Suprapubic skin (tissue), 4 donors: ENCODE results near the gene SEMA5A. TPM values are rescaled to one million over a fixed set of nuclear protein-coding genes. Genes with fewer than 3 reads are reported as not detected.

Experiments
- total RNA-seq, 4 donors: library from RNA; depleted of rRNA; stranded (reverse); fragments of >200 nt; gene quantifications; one replicate each; pipeline ENCODE4 v1.1.0, GENCODE V29; 2016

The SEMA5A gene
- total RNA-seq, 4 donors from 2014 or later: 14.5 to 31.7 (median 23.4) TPM

Other genes starting within 250 kb of the SEMA5A start
- not detected for gene TAS2R1, start 84.3 kb upstream of the SEMA5A start, total RNA-seq